ENCODE results near the gene ATP6V0B. TPM values are rescaled to one million over a fixed set of nuclear protein-coding genes. Genes with fewer than 3 reads are reported as not detected.

The ATP6V0B gene
- total and polyA plus RNA-seq, 9 of the 15 experiments (the other 6 are each of a cell fraction or from before 2014, with no cell fraction given): 137 to 328 (median 220) TPM

DNA sequence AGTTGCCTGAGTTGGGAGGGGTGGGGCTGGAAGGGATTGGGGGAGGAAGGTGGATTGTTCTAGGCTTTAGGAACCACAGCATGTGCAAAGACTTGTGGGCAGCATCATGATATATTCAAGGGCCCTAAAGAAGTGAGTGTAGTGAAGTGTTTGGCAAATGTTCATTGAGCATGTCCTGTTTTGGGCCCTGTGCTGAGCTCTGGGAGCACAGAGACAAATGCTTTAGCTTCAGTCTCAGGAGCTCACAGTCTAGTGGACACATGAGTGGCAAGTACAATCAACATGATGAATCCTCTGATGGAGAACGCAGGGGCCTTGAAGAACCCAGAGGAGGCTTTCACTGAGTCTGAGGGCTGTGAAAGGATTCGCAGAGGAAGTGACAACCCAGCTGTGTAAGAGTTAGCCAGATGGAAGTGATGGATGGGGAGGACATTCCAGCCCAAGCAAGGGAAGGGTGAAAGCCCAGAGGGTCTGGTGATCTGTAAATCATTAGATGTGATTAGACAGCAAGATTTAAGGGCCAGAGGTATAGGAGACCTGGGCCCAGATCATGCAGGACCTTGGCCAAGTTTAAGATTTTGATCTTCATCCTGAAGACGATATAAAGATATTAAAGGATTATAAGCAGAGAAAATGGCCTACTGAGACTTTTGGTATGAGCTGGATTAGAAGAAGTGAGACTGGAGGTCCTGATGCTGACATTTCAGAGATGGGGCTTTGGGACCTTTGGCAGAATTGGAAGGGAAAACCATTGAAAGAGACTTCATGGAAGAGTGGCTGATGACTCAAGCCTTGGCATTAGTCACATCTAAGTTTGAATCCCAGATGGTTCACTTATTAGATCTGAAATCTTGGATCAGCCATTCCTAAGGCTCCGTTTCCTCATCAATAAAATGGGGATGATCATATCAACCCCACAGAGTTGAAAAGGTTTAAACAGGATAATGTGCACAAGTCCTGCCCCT is 23.5 kb upstream of the ATP6V0B start:
- peaks cover 16 to 35% of the 10 kb centered on the region in 2 experiments; a peak in 4 of 5 replicates for H3K4me1 ChIP-seq (replicated peaks in 1 of 2; ENCODE audit: control insufficient read depth in 2 of 2, insufficient read depth in 2 of 2, low read length in 2 of 2)
- no peak for DNase-seq (ENCODE audit: extremely low read depth in 1 of 4, low spot score in 3 of 4)
- intact Hi-C loops (cut with micrococcal nuclease) (no loop called here), in situ Hi-C loops (cut with MboI) (no loop called here)
- peak; percentile 26 for FAIRE-seq
- ChIA-PET POLR2A (interaction anchor here (0.6 to 1.7 kb wide), 3 partner anchors 8 to 85 kb away, joined by 3 to 6 read pairs (median 6); no protein-coding TSS in a partner anchor), CTCF (ENCODE audit: low intra/inter-chr PET ratio) (no interaction called here)
- H3K9me3 ChIP-seq (replicated peaks; ENCODE audit: control insufficient read depth, insufficient read depth, low read depth, low read length): no peaks in the 10 kb centered on the region
- H3K36me3 ChIP-seq (ENCODE audit: control insufficient read depth, insufficient read depth, low read length): peaks cover 22% of the 10 kb centered on the region
- no peak overlapping the region for H2AFZ ChIP-seq (ENCODE audit: low read depth, low read length)
- no peak overlapping the region for H3K4me2 ChIP-seq (ENCODE audit: insufficient read depth, low read length)
- ATAC-seq: no peak
- no peak overlapping the region for H3K4me3 ChIP-seq
- no peaks in the 10 kb centered on the region for H3K9me1 ChIP-seq (ENCODE audit: control insufficient read depth, insufficient read depth, low read length)
- 81% methylated on average over 4 of the region's 4 CpGs for WGBS (ENCODE audit: insufficient coverage, low coverage, missing lambda C conversion rate)
- no TSS peak for BruUV-seq (replicated peaks)
- no peak overlapping the region for H3K9ac ChIP-seq (ENCODE audit: insufficient read depth in 1 of 2, low read depth in 2 of 2, low read length in 2 of 2)
- 0 out of 2 replicates have a peak, but pooled peaks cover 7% of the 10 kb centered on the region for H4K20me1 ChIP-seq (replicated peaks; ENCODE audit: control insufficient read depth, insufficient read depth, low read length)
- peaks cover 30% of the 10 kb centered on the region for H3K79me2 ChIP-seq (ENCODE audit: control insufficient read depth, insufficient read depth, low read length)
- no peaks in the 10 kb centered on the region for H3K27me3 ChIP-seq (ENCODE audit: control insufficient read depth in 2 of 2, insufficient read depth in 2 of 2, low read length in 2 of 2)
- no peak overlapping the region for H3K27ac ChIP-seq (ENCODE audit: extremely low read depth, low read depth, low read length)
- no peak for TF ChIP-seq POLR2H (tag; IDR thresholded peaks at IDR 0.05; ENCODE audit: low read depth)
- no peak for TF ChIP-seq KDM1A (IDR thresholded peaks at IDR 0.05)
- TF ChIP-seq, protein P1, sequence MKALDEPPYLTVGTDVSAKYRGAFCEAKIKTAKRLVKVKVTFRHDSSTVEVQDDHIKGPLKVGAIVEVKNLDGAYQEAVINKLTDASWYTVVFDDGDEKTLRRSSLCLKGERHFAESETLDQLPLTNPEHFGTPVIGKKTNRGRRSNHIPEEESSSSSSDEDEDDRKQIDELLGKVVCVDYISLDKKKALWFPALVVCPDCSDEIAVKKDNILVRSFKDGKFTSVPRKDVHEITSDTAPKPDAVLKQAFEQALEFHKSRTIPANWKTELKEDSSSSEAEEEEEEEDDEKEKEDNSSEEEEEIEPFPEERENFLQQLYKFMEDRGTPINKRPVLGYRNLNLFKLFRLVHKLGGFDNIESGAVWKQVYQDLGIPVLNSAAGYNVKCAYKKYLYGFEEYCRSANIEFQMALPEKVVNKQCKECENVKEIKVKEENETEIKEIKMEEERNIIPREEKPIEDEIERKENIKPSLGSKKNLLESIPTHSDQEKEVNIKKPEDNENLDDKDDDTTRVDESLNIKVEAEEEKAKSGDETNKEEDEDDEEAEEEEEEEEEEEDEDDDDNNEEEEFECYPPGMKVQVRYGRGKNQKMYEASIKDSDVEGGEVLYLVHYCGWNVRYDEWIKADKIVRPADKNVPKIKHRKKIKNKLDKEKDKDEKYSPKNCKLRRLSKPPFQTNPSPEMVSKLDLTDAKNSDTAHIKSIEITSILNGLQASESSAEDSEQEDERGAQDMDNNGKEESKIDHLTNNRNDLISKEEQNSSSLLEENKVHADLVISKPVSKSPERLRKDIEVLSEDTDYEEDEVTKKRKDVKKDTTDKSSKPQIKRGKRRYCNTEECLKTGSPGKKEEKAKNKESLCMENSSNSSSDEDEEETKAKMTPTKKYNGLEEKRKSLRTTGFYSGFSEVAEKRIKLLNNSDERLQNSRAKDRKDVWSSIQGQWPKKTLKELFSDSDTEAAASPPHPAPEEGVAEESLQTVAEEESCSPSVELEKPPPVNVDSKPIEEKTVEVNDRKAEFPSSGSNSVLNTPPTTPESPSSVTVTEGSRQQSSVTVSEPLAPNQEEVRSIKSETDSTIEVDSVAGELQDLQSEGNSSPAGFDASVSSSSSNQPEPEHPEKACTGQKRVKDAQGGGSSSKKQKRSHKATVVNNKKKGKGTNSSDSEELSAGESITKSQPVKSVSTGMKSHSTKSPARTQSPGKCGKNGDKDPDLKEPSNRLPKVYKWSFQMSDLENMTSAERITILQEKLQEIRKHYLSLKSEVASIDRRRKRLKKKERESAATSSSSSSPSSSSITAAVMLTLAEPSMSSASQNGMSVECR (CRISPR knock-in tag; IDR thresholded peaks at IDR 0.05): no peak
- no peak for TF ChIP-seq ZBTB17 (CRISPR knock-in tag; IDR thresholded peaks at IDR 0.05)
- TF ChIP-seq IFI16 (CRISPR knock-in tag; IDR thresholded peaks at IDR 0.05): no peak
- TF ChIP-seq, protein P2, sequence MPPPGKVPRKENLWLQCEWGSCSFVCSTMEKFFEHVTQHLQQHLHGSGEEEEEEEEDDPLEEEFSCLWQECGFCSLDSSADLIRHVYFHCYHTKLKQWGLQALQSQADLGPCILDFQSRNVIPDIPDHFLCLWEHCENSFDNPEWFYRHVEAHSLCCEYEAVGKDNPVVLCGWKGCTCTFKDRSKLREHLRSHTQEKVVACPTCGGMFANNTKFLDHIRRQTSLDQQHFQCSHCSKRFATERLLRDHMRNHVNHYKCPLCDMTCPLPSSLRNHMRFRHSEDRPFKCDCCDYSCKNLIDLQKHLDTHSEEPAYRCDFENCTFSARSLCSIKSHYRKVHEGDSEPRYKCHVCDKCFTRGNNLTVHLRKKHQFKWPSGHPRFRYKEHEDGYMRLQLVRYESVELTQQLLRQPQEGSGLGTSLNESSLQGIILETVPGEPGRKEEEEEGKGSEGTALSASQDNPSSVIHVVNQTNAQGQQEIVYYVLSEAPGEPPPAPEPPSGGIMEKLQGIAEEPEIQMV (tag; conservative IDR thresholded peaks at IDR 0.05; ENCODE audit: low read depth): no peak
- TF ChIP-seq ZNF76 (CRISPR knock-in tag; IDR thresholded peaks at IDR 0.05; ENCODE audit: borderline replicate concordance): no peak
- no peak for TF ChIP-seq NELFE (IDR thresholded peaks at IDR 0.05; ENCODE audit: insufficient read depth, insufficient read length)
- TF ChIP-seq, protein P3, sequence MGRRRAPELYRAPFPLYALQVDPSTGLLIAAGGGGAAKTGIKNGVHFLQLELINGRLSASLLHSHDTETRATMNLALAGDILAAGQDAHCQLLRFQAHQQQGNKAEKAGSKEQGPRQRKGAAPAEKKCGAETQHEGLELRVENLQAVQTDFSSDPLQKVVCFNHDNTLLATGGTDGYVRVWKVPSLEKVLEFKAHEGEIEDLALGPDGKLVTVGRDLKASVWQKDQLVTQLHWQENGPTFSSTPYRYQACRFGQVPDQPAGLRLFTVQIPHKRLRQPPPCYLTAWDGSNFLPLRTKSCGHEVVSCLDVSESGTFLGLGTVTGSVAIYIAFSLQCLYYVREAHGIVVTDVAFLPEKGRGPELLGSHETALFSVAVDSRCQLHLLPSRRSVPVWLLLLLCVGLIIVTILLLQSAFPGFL (CRISPR knock-in tag; IDR thresholded peaks at IDR 0.05): no peak
- no peak for TF ChIP-seq SAP30 (IDR thresholded peaks at IDR 0.05; ENCODE audit: borderline replicate concordance, insufficient read depth, low read depth, low read length, poor library complexity, severe bottlenecking)
- TF ChIP-seq, protein P4, sequence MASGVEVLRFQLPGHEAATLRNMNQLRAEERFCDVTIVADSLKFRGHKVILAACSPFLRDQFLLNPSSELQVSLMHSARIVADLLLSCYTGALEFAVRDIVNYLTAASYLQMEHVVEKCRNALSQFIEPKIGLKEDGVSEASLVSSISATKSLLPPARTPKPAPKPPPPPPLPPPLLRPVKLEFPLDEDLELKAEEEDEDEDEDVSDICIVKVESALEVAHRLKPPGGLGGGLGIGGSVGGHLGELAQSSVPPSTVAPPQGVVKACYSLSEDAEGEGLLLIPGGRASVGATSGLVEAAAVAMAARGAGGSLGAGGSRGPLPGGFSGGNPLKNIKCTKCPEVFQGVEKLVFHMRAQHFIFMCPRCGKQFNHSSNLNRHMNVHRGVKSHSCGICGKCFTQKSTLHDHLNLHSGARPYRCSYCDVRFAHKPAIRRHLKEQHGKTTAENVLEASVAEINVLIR (CRISPR knock-in tag; IDR thresholded peaks at IDR 0.05): no peak
- no peak for TF ChIP-seq HDAC2 (IDR thresholded peaks at IDR 0.05)

All from K562 (cell line).